Measurements from ENCODE around the gene CYP8B1. TPM values are rescaled to one million over a fixed set of nuclear protein-coding genes. Genes with fewer than 3 reads are reported as not detected.

CYP8B1 gene
- total and polyA plus RNA-seq, 2 of the 8 experiments (the other 6 are each of a cell fraction or from before 2014, with no cell fraction given): not detected

DNA sequence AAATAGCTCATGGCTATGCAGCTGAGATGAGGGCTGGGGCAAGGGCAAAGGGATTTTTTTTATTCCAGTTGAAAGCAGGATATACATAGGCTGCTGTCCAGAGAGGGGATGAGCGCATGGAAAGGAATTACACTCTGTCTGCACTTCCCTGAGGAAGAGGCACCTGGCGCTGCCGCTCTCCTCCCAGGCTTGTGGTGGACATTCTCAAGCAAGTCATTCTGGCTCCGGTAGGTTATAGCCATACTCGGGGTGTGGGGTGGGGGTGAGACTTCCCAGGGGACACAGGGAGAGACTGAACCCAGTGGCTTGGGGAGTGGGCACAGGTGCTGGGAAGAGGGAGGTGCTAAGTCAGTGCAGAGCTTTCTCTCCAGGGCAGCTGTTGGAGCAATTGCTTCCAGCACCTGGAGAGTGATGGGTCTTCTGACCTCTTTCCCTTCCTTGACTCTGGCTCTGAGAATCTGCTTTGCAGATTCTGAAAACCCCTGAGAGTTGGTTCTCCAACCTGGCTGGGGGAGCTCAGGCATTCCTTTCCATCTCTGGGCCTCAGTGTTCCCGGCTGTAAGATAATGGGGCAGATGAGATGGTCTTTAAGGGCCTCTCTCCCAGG is 24.3 kb downstream of the CYP8B1 start:
- Histone ChIP-seq H3K9ac (replicated peaks in 1 of 4; ENCODE audit: extremely low read depth in 1 of 4, low read depth in 3 of 4, low read length in 3 of 4) (no peak overlapping the region), H3K79me1 (ENCODE audit: low read depth, low read length) (no peaks in the 10 kb centered on the region), H2BK20ac (ENCODE audit: low read length) (no peak overlapping the region), H2BK12ac (ENCODE audit: low read depth, low read length) (no peak overlapping the region), H3K23ac (ENCODE audit: insufficient read length) (no peak overlapping the region), H3K4ac (replicated peaks; ENCODE audit: insufficient read length, low read depth, low read length) (no peak overlapping the region), H3K9me3 (ENCODE audit: insufficient read depth in 2 of 2, low read depth in 1 of 2, low read length in 1 of 2) (no peaks in the 10 kb centered on the region), H2AFZ (ENCODE audit: low read length) (no peak overlapping the region), H3K14ac (ENCODE audit: insufficient read length) (no peak overlapping the region), H3K27me3 (replicated peaks in 1 of 4; ENCODE audit: control insufficient read depth in 3 of 4, extremely low read depth in 1 of 4, insufficient read depth in 3 of 4, low read length in 3 of 4) (no peaks in the 10 kb centered on the region), H4K5ac (ENCODE audit: insufficient read length, low read depth, low read length) (no peak overlapping the region), H3K18ac (ENCODE audit: extremely low read depth, low read length) (no peak overlapping the region), H4K20me1 (replicated peaks in 1 of 2; ENCODE audit: control insufficient read depth in 1 of 2, insufficient read depth in 2 of 2, low read length in 2 of 2) (no peaks in the 10 kb centered on the region), H3K23me2 (ENCODE audit: low read depth, low read length) (no peaks in the 10 kb centered on the region), H2BK120ac (replicated peaks; ENCODE audit: low read depth, low read length) (no peak overlapping the region), H3K56ac (replicated peaks; ENCODE audit: insufficient read length, low read depth, low read length) (no peak overlapping the region), H2AK5ac (ENCODE audit: low read depth, low read length) (no peak overlapping the region), H3K27ac (ENCODE audit: low read depth, low read length) (no peak overlapping the region), H4K91ac (replicated peaks; ENCODE audit: insufficient read length, low read length) (no peak overlapping the region), H3K79me2 (ENCODE audit: control insufficient read depth in 1 of 2, insufficient read depth in 2 of 2, low read length in 2 of 2) (no peaks in the 10 kb centered on the region), H2BK15ac (ENCODE audit: low read length) (no peak overlapping the region), H3K4me1 (replicated peaks in 1 of 4; ENCODE audit: control insufficient read depth in 3 of 4, insufficient read depth in 4 of 4, low read length in 3 of 4) (peaks cover 0 to 5% (median 0%) of the 10 kb centered on the region in 4 experiments; a peak in 2 of 7 replicates), H3K4me3 (ENCODE audit: extremely low read depth in 1 of 4, insufficient read depth in 2 of 4, low read depth in 3 of 4, low read length in 4 of 4) (no peak overlapping the region), H2BK5ac (ENCODE audit: low read depth, low read length) (no peak overlapping the region), H3K36me3 (ENCODE audit: control insufficient read depth in 2 of 4, insufficient read depth in 4 of 4, low read length in 3 of 4) (no peaks in the 10 kb centered on the region), H4K8ac (ENCODE audit: extremely low read depth, insufficient read depth, low read length) (no peak overlapping the region), H3K4me2 (ENCODE audit: insufficient read depth in 1 of 2, low read depth in 2 of 2, low read length in 2 of 2) (no peak overlapping the region)
- ChIA-PET POLR2A (ENCODE audit: partially characterized antibody) (interaction anchor here (0.9 to 1.1 kb wide), 2 partner anchors 12 to 38 kb away, joined by 3 to 4 read pairs; no protein-coding TSS in a partner anchor), CTCF (ENCODE audit: partially characterized antibody) (interaction anchor here (1.0 to 5.3 kb wide), 9 partner anchors 12 to 337 kb away, joined by 3 to 34 read pairs (median 5); no protein-coding TSS in a partner anchor)
- no peak for FAIRE-seq
- 92% methylated on average over 6 of the region's 6 CpGs; no CpG with 5 or more reads in 1 of the 2 experiments for WGBS, 2 experiments (ENCODE audit: extremely low coverage in 1 of 2, insufficient coverage in 1 of 2, insufficient read length in 1 of 2, insufficient replicate concordance in 2 of 2, low coverage in 1 of 2, low lambda C conversion rate in 2 of 2, missing lambda C conversion rate in 1 of 2)
- TF ChIP-seq, protein P1, sequence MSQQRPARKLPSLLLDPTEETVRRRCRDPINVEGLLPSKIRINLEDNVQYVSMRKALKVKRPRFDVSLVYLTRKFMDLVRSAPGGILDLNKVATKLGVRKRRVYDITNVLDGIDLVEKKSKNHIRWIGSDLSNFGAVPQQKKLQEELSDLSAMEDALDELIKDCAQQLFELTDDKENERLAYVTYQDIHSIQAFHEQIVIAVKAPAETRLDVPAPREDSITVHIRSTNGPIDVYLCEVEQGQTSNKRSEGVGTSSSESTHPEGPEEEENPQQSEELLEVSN (IDR thresholded peaks at IDR 0.05): no peak
- TF ChIP-seq KDM1A (IDR thresholded peaks at IDR 0.05; ENCODE audit: borderline replicate concordance, low read length): no peak
- no peak for TF ChIP-seq CHD2 (IDR thresholded peaks at IDR 0.05; ENCODE audit: low read length)
- TF ChIP-seq CBX5 (IDR thresholded peaks at IDR 0.05; ENCODE audit: low read depth, low read length): no peak
- TF ChIP-seq, protein P2, sequence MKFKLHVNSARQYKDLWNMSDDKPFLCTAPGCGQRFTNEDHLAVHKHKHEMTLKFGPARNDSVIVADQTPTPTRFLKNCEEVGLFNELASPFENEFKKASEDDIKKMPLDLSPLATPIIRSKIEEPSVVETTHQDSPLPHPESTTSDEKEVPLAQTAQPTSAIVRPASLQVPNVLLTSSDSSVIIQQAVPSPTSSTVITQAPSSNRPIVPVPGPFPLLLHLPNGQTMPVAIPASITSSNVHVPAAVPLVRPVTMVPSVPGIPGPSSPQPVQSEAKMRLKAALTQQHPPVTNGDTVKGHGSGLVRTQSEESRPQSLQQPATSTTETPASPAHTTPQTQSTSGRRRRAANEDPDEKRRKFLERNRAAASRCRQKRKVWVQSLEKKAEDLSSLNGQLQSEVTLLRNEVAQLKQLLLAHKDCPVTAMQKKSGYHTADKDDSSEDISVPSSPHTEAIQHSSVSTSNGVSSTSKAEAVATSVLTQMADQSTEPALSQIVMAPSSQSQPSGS (IDR thresholded peaks at IDR 0.05; ENCODE audit: low read length): no peak
- no peak for TF ChIP-seq BRCA1 (IDR thresholded peaks at IDR 0.05; ENCODE audit: low read depth, low read length)
- TF ChIP-seq, protein P3, sequence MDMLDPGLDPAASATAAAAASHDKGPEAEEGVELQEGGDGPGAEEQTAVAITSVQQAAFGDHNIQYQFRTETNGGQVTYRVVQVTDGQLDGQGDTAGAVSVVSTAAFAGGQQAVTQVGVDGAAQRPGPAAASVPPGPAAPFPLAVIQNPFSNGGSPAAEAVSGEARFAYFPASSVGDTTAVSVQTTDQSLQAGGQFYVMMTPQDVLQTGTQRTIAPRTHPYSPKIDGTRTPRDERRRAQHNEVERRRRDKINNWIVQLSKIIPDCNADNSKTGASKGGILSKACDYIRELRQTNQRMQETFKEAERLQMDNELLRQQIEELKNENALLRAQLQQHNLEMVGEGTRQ (IDR thresholded peaks at IDR 0.05; ENCODE audit: low read length): no peak
- no peak for TF ChIP-seq RNF2 (IDR thresholded peaks at IDR 0.05; ENCODE audit: borderline replicate concordance, low read depth, low read length, missing control alignments, poor library complexity, severe bottlenecking)
- no peak for DNase-seq (ENCODE audit: low read depth in 1 of 2, low spot score in 2 of 2)

Data from H1 (cell line).